SK-N-SH treated with all-trans-retinoic acid at 6 μM for 48 hours (cell line): ENCODE data around the gene HS3ST3A1.

Experiments
- ATAC-seq: fragments of 200-7000 bp; cut with Tn5 transposase; 3 replicates; pipeline ENCODE4 v1.9.1; 2020; ENCODE audit warnings: mild to moderate bottlenecking, moderate library complexity
- ARNTL ChIP-seq: fragments of 450-650 bp; formaldehyde crosslinking; IDR thresholded peaks from 2 replicates; pipeline ENCODE4 v1.5.0; 2020; ENCODE audit warnings: low read depth, mild to moderate bottlenecking, moderate library complexity, borderline replicate concordance
- BACH2 ChIP-seq: fragments of 250-450 bp; sonication (Bioruptor Pico); IDR thresholded peaks from 2 replicates; pipeline ENCODE4 v1.9.0; 2021; ENCODE audit warnings: mild to moderate bottlenecking, borderline replicate concordance
- CSDC2 ChIP-seq: fragments of 250-450 bp; sonication (Bioruptor Pico); IDR thresholded peaks from 2 replicates; pipeline ENCODE4 v1.5.0; 2020; ENCODE audit warnings: mild to moderate bottlenecking, moderate library complexity
- ESRRG ChIP-seq: fragments of 250-450 bp; sonication (Bioruptor Pico); IDR thresholded peaks from 2 replicates; pipeline ENCODE4 v1.6.1; 2021; ENCODE audit warnings: mild to moderate bottlenecking
- GLIS3 ChIP-seq: fragments of 250-450 bp; sonication (Bioruptor Pico); IDR thresholded peaks from 2 replicates; pipeline ENCODE4 v1.5.0; 2020; ENCODE audit warnings: mild to moderate bottlenecking, moderate library complexity
- ISL1 ChIP-seq: fragments of 250-450 bp; sonication (Bioruptor Pico); IDR thresholded peaks from 2 replicates; pipeline ENCODE4 v2.1.2; 2022; ENCODE audit warnings: mild to moderate bottlenecking, moderate library complexity
- OSR1 ChIP-seq: fragments of 250-450 bp; sonication (Bioruptor Pico); IDR thresholded peaks from 2 replicates; pipeline ENCODE4 v1.8.0; 2022; ENCODE audit warnings: moderate library complexity, mild to moderate bottlenecking, inconsistent platforms
- PATZ1 ChIP-seq: fragments of 250-450 bp; sonication (Bioruptor Pico); IDR thresholded peaks from 2 replicates; pipeline ENCODE4 v1.8.0; 2020; ENCODE audit warnings: mild to moderate bottlenecking, moderate library complexity, borderline replicate concordance
- PPARA ChIP-seq: fragments of 250-450 bp; sonication (Bioruptor Pico); IDR thresholded peaks from 2 replicates; pipeline ENCODE4 v1.5.0; 2020; ENCODE audit warnings: mild to moderate bottlenecking, borderline replicate concordance
- RARB ChIP-seq: fragments of 250-450 bp; sonication (Bioruptor Pico); IDR thresholded peaks from 2 replicates; pipeline ENCODE4 v1.8.0; 2021; ENCODE audit warnings: mild to moderate bottlenecking, moderate library complexity
- SNAI2 ChIP-seq: fragments of 250-450 bp; sonication (Bioruptor Pico); IDR thresholded peaks from 2 replicates; pipeline ENCODE4 v1.5.0; 2020; ENCODE audit warnings: mild to moderate bottlenecking, moderate library complexity
- TCF4 ChIP-seq: fragments of 250-450 bp; sonication (Bioruptor Pico); IDR thresholded peaks from 2 replicates; pipeline ENCODE4 v1.8.0; 2021; ENCODE audit warnings: mild to moderate bottlenecking, moderate library complexity, borderline replicate concordance
- TOX ChIP-seq: fragments of 250-450 bp; sonication (Bioruptor Pico); IDR thresholded peaks from 2 replicates; pipeline ENCODE4 v1.8.0; 2021; ENCODE audit warnings: mild to moderate bottlenecking, moderate library complexity, borderline replicate concordance
- TSHZ2 ChIP-seq: fragments of 250-450 bp; sonication (Bioruptor Pico); IDR thresholded peaks from 2 replicates; pipeline ENCODE4 v1.5.0; 2020; ENCODE audit warnings: mild to moderate bottlenecking, moderate library complexity
- ZC3H10 ChIP-seq: fragments of 250-450 bp; sonication (Bioruptor Pico); IDR thresholded peaks from 2 replicates; pipeline ENCODE4 v1.5.1; 2021; ENCODE audit warnings: mild to moderate bottlenecking, moderate library complexity
- ZFP30 ChIP-seq: fragments of 450-650 bp; formaldehyde crosslinking; IDR thresholded peaks from 2 replicates; pipeline ENCODE4 v1.5.0; 2022; ENCODE audit warnings: mild to moderate bottlenecking, moderate library complexity
- ZNF565 ChIP-seq: fragments of 450-650 bp; formaldehyde crosslinking; conservative IDR thresholded peaks from 2 replicates; pipeline ENCODE4 v1.5.0; 2020; ENCODE audit warnings: low read depth, mild to moderate bottlenecking, moderate library complexity
- ZNF70 ChIP-seq: fragments of 450-650 bp; formaldehyde crosslinking; IDR thresholded peaks from 2 replicates; pipeline ENCODE4 v1.5.0; 2020; ENCODE audit warnings: mild to moderate bottlenecking, moderate library complexity
- ZNF8 ChIP-seq: fragments of 450-650 bp; formaldehyde crosslinking; IDR thresholded peaks from 2 replicates; pipeline ENCODE4 v1.5.0; 2020; ENCODE audit warnings: mild to moderate bottlenecking, moderate library complexity
- TF ChIP-seq, protein P1 (sequence below): fragments of 250-450 bp; sonication (Bioruptor Pico); IDR thresholded peaks from 2 replicates; pipeline ENCODE4 v1.8.0; 2021; ENCODE audit warnings: low read depth, mild to moderate bottlenecking, moderate library complexity, borderline replicate concordance
- TF ChIP-seq, protein P2 (sequence below): fragments of 250-450 bp; sonication (Bioruptor Pico); IDR thresholded peaks from 2 replicates; pipeline ENCODE4 v1.5.1; 2020; ENCODE audit warnings: low read depth, mild to moderate bottlenecking, moderate library complexity

The HS3ST3A1 gene

GRCh38 chr17:13580790-13581189, 20.9 kb downstream of the HS3ST3A1 start:
- ATAC-seq, result no peak

DNA sequence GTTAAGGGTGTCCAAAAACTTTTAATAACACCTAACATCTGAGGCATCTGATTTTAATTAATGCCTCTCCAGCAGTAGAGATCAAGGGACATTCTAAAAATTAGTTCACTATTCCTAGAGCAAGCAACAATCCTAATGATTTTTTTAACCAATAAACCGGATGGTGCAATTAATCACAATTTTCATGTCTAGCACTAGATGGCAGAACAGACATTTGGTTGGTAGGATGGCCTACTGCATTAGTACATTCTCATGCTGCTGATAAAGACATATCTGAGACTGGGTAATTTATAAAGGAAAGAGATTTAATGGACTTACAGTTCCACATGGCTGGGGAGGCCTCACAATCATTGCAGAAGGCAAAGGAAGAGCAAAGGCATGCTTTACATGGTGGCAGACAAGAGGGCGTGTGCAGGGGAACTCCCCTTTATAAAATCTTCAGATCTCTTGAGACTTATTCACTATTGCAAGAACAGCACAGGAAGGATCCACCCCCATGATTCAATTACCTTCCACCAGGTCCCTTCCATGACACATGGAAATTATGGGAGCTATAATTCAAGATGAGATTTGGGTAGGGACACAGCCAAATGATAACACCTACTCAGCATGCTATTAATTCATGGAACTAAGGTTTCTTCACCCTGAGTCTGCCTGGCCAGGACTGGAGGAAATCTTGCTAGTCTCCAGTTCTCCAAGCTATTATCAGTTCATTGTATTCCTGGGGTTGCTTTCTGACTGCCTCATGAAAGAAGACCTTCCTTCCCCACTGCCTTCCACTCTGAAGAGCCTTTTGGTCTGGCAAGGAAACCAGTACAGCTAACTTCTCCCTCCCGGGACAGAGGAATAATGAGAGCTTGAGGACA, 24.8 kb downstream of the HS3ST3A1 start:
- peak; percentile 58; the same call in 2 of the 3 replicates for ATAC-seq
- TF ChIP-seq ISL1 (CRISPR knock-in tag), result no peak
- no peak for TF ChIP-seq ZNF70
- no peak for TF ChIP-seq GLIS3
- TF ChIP-seq CSDC2 (CRISPR knock-in tag), result no peak
- TF ChIP-seq, protein P1, sequence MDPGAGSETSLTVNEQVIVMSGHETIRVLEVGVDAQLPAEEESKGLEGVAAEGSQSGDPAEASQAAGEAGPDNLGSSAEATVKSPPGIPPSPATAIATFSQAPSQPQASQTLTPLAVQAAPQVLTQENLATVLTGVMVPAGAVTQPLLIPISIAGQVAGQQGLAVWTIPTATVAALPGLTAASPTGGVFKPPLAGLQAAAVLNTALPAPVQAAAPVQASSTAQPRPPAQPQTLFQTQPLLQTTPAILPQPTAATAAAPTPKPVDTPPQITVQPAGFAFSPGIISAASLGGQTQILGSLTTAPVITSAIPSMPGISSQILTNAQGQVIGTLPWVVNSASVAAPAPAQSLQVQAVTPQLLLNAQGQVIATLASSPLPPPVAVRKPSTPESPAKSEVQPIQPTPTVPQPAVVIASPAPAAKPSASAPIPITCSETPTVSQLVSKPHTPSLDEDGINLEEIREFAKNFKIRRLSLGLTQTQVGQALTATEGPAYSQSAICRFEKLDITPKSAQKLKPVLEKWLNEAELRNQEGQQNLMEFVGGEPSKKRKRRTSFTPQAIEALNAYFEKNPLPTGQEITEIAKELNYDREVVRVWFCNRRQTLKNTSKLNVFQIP (CRISPR knock-in tag), result no peak
- no peak for TF ChIP-seq RARB (CRISPR knock-in tag)
- TF ChIP-seq TCF4 (CRISPR knock-in tag), result no peak
- no peak for TF ChIP-seq BACH2 (CRISPR knock-in tag)
- TF ChIP-seq PPARA, result no peak
- no peak for TF ChIP-seq ZC3H10 (CRISPR knock-in tag)
- no peak for TF ChIP-seq PATZ1 (CRISPR knock-in tag)
- no peak for TF ChIP-seq ARNTL (CRISPR knock-in tag)
- TF ChIP-seq TOX (CRISPR knock-in tag), result no peak

More at GRCh38 chr17:13580790-13581189, 20.9 kb downstream of the HS3ST3A1 start:
- no peak for TF ChIP-seq OSR1 (CRISPR knock-in tag)
- no peak for TF ChIP-seq ZNF70
- no peak for TF ChIP-seq ZNF8 (CRISPR knock-in tag)
- TF ChIP-seq, protein P2, sequence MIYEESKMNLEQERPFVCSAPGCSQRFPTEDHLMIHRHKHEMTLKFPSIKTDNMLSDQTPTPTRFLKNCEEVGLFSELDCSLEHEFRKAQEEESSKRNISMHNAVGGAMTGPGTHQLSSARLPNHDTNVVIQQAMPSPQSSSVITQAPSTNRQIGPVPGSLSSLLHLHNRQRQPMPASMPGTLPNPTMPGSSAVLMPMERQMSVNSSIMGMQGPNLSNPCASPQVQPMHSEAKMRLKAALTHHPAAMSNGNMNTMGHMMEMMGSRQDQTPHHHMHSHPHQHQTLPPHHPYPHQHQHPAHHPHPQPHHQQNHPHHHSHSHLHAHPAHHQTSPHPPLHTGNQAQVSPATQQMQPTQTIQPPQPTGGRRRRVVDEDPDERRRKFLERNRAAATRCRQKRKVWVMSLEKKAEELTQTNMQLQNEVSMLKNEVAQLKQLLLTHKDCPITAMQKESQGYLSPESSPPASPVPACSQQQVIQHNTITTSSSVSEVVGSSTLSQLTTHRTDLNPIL, result no peak
- no peak for TF ChIP-seq PATZ1 (CRISPR knock-in tag)
- no peak for TF ChIP-seq ZC3H10 (CRISPR knock-in tag)
- no peak for TF ChIP-seq GLIS3
- no peak for TF ChIP-seq BACH2 (CRISPR knock-in tag)
- no peak for TF ChIP-seq SNAI2 (CRISPR knock-in tag)
- no peak for TF ChIP-seq TOX (CRISPR knock-in tag)
- TF ChIP-seq RARB (CRISPR knock-in tag), result no peak

DNA sequence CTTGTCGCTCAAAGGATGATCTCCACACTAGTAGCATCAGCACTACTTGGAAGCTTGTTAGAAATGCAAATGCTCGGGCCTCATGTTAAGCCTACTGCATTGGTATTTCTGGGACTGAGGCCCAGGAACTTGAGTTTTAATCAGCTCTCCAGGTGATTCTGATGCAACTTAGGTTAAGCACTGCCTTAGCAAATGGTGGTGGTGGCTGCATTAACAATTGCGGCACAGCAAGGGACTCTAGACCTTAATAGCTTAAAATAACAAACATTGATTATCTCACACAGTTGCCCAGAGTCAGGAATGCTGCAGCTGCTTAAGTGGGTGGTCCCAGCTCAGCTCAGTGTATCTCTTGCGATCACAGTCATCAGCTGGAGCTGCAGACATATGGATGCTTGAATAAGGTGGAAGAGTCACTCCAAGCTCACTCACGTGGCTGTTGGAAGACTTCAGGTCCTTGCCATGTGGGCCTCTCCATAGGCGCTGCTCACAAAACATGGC, 25.8 kb downstream of the HS3ST3A1 start:
- no peak for ATAC-seq
- no peak for TF ChIP-seq RARB (CRISPR knock-in tag)
- no peak for TF ChIP-seq PATZ1 (CRISPR knock-in tag)
- TF ChIP-seq OSR1 (CRISPR knock-in tag), result no peak
- TF ChIP-seq ESRRG (CRISPR knock-in tag), result no peak
- no peak for TF ChIP-seq GLIS3
- no peak for TF ChIP-seq ARNTL (CRISPR knock-in tag)
- no peak for TF ChIP-seq ZFP30 (CRISPR knock-in tag)
- no peak for TF ChIP-seq SNAI2 (CRISPR knock-in tag)
- TF ChIP-seq ISL1 (CRISPR knock-in tag), result no peak
- no peak for TF ChIP-seq TCF4 (CRISPR knock-in tag)
- no peak for TF ChIP-seq TOX (CRISPR knock-in tag)
- TF ChIP-seq TSHZ2 (CRISPR knock-in tag), result no peak
- TF ChIP-seq, protein P1 (CRISPR knock-in tag), result no peak
- no peak for TF ChIP-seq CSDC2 (CRISPR knock-in tag)
- TF ChIP-seq ZNF565, result no peak
- TF ChIP-seq ZNF70, result no peak
- no peak for TF ChIP-seq PPARA
- TF ChIP-seq ZNF8 (CRISPR knock-in tag), result no peak
